Measurements from ENCODE around the gene KRT7.

KRT7 gene

DNA sequence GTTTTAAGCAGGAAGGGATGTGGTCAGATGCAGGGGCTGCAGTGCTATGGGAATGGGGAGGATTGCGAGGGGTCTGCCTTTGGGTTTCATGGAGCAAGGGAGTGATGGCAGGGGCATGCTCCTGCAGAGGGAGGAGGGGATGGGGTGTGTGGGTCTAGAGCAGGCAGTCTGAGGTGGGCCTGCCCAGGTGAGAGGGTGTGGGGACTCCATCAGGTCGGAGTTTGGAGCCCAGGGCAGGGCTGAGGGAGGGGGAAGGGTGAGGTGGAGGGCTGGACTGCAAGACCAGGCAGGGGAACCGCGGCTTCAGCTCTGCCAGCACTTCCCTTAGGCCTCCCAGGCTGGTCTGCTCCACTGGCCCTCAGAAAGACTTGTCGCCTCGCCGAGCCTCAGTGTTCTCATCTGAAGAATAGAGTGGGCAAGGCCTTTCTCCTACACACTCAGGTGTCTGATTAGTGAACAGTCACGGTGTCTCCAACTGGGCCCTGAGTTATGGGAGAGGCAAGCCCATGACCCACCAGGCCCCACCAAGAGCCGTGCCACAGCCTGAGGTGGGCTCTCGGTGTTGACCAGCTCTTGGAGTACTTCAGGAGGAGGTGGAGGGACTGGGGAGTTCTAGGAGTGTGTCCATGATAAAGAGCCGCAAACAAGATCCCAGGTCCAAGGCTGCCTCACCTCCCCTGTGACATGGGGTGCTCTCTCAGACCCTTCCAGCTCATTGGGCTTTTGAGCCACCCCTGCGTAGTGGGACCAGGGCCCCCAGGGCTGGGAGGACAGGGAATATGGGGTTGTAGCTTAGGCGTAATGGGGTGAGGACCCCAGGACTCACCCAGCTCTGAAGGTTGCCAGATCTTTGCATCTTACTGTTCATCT, 21.1 kb upstream of the KRT7 start:
- no peak for DNase-seq (ENCODE audit: low read depth in 2 of 2)

DNA sequence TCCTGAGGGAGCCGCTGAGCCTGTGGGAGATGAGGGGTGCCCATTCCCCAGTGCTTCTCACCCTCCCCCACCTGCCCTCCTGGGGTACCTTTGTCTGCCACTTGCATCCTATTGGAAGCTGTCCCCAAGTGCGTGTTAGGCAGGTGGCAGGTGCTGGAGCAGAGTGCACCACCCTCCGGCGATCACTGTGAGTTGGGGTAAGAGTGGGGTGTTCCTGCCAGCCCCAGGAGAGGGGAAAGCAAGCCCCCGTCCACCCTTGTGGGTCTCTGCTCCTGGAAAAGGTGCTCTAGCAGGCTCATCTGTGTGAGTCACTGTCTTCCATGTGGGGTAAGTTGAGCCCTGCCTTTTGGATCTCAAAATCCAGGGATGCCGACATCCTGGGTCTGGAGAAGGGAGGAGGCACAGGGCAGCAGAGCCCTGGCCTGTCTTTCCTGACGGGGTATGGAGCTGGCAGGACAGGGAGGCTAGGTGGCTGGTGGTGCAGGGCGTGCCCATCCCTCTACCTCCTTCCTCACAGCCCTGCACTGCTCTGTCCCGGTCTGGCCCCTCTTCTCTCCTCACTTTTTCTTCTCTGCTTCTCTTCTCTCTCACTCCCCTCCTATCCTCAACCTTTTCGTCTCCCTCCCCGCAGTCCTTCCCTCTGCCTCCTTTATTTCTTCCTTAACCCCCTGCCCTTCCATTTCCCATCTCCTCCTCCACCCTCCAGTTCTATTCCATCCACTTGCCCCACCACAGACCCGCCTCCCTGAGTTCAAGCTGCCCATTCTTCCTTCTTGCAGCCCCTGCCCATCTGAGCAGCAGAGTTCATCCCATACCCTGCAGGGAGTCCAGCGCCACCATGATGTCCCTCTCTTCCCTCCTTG, 20.1 kb upstream of the KRT7 start:
- DNase-seq (ENCODE audit: low read depth in 2 of 2), result no peak

DNA sequence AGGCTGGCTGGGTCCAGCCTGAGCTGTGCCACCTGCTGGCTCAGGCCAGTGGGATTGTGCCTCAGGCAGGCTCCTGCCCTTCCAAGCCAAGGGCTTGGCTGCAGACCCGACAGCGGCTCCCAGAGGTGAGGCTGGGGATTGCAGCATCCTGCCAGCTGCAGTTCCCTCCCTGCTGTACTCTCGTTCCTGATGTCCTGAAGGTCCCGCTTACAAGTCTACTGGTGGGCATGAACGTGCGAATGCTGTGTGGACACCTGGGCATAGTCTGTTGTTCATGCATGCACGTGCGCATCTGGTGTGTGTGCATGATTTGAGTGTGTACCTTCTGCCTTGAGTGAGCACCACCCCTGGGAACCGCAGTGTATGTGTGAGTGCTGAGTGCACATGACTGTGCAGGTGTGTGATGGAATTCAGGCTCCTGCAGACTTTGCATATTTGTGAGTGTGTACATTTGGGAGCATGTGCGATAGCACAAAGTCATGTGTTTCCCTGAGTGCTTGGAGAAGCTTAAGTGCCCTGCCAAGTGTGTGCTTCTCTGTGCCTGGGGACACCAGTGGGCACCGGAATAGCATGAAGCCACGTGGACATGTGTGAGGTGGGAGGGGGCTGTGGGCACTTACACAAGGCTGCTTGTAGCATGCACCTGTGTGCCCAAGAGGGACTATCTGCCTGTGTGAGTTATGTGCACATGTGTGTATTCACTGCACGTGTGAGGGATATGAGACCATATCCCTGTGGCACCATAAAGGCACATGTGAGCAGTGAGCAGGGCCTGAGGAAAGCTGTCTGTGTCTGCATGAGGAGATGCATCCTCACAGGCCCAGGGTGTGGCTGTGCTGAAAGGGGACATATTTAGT, 19.3 kb upstream of the KRT7 start:
- DNase-seq (ENCODE audit: low read depth in 2 of 2), result peak; percentile 29 to 33

DNA sequence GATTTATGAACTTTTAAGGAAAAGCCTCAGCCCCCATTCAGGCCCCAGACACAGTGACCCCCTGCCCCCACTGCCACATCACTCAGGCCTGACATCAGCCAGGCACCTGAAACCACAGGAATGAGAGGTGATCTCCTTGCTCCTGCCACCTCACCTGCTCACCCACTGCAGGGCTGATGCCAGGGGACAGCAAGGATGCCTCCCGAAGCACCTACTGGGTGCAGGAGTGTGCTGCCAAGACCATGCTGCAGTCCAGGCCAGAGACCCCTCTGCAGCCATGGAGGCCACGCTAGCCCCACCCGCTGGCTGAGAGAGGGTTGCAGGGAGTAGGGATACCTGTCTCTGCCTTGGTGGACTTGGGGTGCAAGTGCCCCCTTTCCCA, 18.6 kb upstream of the KRT7 start:
- DNase-seq (ENCODE audit: low read depth in 2 of 2), result no peak

DNA sequence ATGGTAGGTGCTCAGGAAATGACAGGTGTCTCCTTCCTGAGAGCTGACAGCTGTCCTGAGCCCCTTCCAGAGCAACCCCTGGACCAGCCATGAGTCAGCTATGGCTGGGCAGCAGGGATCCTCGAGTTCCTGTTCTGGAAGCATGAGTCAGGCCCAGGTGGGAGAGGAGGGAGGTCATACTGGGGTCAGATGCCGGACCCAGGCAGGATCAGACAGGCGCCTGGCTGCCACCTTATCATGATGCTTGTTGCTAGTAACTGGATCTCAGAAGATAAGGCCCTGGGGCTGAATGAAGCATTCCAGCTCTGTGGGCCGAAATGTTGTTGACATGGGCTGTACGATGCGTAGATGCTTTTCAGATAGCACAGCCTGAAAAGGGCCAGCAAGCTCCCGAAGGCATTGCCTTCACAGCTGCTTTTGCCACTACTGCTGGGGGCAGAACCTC, 17.4 kb upstream of the KRT7 start:
- no peak for DNase-seq (ENCODE audit: low read depth in 2 of 2)

DNA sequence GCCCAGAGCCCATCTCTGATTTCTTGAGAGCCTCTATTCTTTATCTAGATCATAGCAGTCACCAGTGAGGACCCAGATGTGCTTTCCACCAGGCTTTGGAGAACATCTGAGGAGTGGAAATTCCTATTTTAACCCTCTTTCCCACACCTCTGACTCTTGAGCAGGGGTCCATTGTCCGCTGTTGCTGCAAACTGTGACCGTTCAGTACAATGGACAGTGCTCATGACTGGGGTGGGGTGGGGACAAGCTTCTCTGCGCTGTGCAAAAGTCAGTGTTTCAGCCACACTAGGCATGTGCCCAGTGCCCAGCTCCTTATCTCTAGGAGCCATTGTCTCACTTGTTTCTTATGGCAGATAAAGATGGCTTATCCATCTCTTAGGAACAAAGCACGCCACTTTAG, 16.9 kb upstream of the KRT7 start:
- DNase-seq (ENCODE audit: low read depth in 2 of 2), result no peak

DNA sequence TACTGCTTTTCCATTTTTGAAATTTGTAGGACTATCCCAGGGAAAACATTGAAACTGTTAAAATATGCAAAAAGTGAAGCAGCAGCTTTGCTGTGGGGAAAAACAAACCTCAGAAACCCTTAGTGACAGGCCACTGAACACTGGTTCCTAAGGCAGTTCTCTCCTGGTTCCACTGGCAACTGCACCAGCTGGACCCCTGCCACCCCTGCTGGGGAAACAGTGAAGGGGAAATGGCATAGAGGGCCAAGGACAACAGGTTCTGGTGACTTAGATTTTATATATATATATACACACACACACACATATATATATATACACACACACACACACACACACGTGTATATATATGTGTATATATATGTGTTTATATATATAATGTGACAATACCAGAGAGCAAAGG, 16.2 kb upstream of the KRT7 start:
- DNase-seq (ENCODE audit: low read depth in 2 of 2), result no peak

DNA sequence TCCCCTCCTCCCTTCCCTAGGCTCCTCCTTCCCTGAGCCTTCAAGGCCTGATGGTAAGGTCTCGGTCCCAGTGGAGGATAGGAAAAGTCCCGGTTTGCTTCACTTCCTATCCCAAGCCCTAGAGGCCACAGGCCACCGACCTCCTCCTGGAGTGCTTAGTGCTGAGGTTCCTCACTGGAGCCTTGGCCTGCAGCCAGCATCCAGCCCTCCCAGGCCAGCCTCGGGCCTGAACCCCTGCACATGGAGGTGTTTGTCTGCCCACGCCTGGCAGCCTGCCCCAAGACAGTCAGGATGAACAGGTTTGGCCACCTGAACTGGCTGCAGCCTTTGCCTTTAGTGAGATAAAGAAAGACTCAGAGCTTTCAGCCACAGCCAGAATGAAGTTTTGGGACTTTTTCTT, 15.8 kb upstream of the KRT7 start:
- DNase-seq (ENCODE audit: low read depth in 2 of 2), result no peak

DNA sequence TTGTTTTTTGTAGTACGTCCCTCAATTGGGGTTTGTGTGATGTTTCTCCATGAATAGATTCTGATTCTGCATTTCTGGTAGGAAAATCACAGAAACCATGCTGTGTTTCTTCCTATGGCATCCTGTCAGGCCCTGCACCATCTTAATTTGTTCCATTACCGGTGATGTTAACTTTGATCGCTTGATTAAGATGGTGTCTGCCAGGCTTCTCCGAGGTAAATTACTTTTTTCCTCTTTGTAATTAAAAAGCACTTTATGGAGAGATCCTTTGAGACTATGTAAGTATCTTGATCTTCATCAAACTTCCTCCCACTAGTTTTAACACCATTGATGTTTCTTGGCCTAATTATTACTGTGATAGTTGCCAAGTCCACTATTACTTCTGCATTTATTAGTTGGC, 15.0 kb upstream of the KRT7 start:
- DNase-seq (ENCODE audit: low read depth in 2 of 2), result no peak

DNA sequence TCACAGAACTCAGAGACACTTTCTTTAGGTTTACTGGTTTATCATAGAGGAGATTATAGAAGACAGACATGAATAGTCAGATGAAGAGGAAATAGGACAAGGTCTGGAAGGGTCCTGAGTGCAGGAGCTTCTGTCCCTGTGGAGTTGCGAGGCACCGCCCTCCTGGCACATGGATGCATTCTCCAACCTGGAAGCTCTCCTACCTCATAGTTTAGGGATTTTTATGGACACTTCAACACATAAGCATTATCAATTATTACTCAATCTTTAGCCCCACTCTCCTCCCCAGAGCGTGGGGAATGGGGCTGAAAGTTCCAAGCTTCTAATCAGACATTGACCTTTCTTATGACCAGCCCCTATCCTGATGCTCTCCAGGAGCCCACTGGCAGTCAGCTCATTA, 12.6 kb upstream of the KRT7 start:
- no peak for DNase-seq (ENCODE audit: low read depth in 2 of 2)

DNA sequence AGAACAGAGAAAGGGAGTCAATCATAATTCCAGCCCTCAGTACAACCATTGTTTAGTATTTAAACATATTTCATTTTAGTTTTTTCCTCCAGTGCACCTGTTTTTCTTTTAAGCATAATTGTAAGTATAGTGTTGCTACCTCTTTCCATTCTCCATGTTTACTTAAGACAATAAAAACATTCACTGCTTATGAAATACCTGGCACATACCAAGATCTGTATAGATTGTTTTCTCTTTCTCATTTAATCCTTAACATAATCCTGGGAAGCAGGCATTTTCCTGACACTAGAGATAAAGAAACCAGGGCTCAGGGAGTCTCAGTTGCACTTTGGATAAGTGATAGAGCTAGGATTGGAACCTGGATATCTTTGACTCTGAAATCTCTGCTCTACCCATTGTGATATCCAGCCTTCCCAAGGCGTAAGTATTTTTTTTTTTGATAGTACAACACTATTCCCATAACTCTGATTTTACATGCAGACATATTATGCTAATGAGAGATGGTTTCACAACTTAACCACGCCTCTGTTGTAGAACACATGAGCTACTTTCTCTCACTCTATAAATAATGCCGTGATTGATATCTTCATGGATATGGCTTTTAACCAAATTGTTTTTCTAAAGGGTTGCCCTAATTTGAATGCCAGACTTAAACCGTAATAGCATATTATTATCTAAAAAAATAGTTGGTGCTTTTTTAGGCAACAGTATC, 11.8 kb upstream of the KRT7 start:
- DNase-seq (ENCODE audit: low read depth in 2 of 2), result no peak

DNA sequence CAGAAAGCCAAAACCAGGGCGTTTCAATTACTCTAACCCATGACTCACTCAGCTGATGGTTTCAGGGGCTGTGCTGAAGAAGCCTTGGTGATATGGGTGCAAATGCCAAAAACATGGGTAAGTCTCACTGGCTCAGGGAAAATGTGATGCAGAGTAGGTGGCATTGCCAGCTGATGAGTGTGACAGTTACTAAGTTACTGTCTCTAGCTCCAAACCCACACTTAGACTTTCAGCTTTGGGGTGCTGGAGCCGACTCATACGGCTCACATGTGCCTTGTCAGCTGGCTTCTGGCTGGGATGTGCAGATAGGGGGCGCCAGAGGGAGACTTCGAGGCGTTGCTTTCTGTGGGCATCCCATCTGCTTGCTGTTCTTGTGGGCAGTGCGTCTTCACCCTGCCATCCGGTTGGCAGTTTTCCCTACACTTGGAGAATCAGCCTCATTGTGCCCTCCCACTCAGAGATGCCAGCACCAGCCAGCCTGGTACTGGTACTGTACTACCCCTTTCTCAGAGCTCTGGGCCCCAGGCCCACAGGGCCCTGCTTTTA, 11.1 kb upstream of the KRT7 start:
- peak; percentile 61 to 80 for DNase-seq (ENCODE audit: low read depth in 2 of 2)

DNA sequence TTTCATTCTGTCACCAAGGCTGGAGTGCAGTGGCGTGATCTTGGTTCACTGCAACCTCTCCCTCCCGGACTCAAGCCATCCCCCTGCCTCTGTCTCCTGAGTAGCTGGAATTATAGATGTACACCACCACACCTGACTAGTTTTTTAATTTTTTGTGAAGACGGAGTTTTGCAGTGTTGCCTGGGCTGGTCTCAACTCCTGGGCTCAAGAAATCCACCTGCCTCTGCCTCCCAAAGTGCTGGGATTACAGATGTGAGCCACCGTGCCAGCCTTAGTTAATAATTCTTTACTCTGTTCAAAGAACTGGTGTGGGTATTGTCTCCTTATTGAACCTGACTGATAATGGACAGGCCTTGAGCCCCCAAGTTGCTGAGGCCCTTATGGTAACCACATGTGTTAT, 10.4 kb upstream of the KRT7 start:
- DNase-seq (ENCODE audit: low read depth in 2 of 2), result no peak

DNA sequence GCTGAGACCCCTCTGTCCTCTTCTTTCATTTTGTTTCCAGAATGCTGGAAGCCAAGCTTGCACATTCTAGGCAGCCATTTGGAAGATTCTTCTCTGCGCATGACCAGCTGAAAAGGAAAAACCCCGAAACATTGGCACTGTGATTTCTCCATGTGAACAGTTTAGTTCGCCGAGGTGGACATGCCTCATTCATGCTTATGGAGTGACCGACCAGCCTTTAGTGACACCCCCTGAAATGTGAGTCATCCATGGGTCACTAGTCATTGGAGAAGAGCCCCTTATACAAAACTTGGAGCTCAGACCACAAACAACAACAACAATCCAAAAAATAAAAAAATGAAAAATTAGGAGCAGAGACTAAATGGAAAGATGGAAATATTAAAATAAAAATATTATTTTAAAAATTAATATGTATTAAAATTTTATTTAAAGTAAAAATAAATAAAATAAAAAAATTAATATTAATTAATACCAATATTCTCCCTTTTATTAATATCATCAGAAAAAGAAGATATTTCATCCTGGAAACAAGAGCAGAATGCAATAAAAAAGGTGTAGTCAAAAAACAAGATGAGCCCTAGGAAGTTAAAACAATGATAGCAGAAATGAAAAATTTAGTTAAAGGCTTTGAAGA, 9.5 kb upstream of the KRT7 start:
- no peak for DNase-seq (ENCODE audit: low read depth in 2 of 2)

DNA sequence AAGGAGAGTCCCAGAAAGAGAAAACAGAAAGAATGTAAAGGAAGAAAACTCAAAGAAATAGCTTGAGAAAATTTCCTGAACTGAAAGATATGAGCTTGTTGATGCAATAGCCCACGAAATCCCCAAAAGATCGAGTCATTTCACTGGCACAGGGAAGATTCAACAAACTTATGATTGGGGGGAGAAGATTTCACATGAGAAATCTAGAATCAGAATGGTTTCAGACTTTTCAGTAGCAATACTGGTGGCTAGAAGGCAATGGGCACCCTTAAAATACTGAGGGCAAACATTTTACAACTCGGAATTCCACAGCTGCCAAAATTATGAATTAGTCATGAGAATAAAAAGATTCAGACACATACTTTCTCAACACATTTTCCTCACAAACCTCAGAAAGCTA, 8.9 kb upstream of the KRT7 start:
- no peak for DNase-seq (ENCODE audit: low read depth in 2 of 2)

DNA sequence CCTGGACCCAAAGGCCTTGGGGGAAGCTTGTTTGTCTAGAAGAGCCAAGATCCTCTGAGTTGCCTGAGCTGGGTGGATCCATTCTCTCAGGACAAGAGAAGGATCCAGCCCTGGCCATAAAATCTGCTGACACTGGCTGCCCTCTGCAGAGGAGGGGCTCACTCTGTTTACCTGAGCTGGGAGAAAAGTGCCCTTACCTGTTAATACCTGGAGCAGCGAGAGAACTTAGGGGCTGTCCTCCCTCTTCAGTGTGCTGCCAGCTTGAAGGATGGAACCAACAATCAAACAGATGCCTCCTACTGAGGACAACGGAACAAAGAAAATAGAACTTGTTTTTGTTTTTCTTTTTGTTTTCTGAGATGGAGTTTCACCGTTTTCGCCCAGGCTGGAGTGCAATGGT, 7.3 kb upstream of the KRT7 start:
- DNase-seq (ENCODE audit: low read depth in 2 of 2), result no peak

DNA sequence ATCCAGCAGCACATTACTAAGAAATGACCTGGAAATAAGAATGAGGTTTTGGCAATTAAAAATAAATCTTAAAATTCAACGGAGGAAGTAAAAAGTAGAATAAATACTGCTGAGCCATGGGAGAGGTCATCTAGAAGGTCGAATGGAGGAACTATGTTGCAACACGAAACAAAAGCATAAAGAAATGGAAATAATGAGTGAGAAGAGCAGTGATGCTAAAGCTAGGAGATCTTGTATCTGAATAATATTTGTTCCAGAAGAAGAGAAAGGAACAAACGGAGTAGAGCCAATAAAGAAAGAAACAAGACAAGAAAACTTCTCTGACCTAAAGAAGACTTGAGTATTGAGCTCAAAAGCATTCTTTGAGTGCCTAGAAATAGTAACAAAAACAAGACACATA, 6.6 kb upstream of the KRT7 start:
- no peak for DNase-seq (ENCODE audit: low read depth in 2 of 2)

DNA sequence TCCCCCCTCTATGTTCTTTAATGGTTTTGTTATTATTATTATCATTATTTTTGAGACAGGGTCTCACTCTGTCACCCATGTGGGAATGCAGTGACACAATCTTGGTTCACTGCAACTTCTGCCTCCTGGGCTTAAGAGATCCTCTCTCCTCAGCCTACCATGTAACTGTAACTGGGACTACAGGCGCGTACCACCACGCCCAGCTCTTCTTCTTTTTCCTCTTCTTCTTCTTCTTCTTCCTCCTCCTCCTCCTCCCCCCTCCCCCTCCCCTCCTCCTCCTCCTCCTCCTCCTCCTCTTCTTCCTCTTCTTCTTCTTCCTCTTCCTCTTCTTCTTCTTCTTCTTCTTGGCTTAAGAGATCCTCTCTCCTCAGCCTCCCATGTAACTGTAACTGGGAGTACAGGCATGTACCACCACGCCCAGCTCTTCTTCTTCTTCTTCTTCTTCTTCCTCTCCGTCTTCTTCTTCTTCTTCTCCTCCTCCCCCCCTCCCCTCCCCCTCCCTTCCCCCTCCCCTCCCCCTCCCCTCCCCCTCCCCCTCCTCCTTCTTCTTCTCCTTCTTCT, 5.4 kb upstream of the KRT7 start:
- no peak for DNase-seq (ENCODE audit: low read depth in 2 of 2)

DNA sequence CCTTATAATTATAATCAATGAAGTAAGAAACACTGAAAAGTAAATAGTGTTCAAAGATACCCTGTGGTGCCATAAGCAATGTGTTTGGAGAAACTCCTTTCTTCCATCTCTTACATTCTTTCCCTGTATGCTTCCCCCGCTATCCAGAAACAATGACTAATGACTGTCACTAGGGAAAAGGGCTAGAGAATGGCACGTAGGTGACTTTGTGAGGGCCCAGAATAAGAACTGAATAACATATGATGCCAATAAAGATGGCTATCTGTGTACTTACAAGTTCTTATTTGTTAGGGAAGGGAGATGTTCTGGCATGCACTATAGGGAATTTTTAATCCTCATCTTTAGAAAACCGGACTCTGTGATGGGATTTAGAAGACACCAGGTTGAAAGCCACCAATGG, 4.7 kb upstream of the KRT7 start:
- no peak for DNase-seq (ENCODE audit: low read depth in 2 of 2)

DNA sequence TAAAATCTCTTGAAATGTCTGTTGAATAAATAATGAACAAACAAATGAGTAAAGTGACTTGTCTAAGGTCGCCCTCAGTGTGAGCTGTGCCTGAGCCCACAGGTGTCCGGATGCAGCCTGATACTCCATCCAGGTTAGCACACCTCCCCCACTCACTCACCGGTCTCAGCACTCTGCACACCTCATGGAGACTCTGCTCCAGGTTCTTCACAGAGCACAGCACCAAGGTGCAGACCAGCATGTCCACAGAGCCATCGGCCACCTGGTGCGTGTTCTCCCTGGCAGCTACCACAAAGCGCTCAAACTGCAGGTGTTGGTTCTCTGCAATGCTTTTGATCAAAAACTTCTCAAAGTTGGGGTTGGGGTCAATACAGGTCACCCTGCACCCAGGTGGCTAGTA, 4.1 kb upstream of the KRT7 start:
- DNase-seq (ENCODE audit: low read depth in 2 of 2), result no peak
